DMS79 treated with DMSO at 0.1 percent for 48 hours (cell line): Measurements from ENCODE around the gene BCL6.
A peak's percentile ranks its signal among the peaks of the same experiment; 100 is the strongest.
"Not testable (repeated sequence)": the region's sequence is repeated elsewhere in the genome, so short reads cannot be mapped to it uniquely, and the experiment has no call there.

ENCODE experiments used
- DNase-seq: peaks from one replicate; lab custom pipeline; 2025; lab: John Stamatoyannopoulos, UW

BCL6 gene

GRCh38 chr3:187714404-187714979, 30.8 kb downstream of the BCL6 start:
- peak; percentile 69 for DNase-seq

DNA sequence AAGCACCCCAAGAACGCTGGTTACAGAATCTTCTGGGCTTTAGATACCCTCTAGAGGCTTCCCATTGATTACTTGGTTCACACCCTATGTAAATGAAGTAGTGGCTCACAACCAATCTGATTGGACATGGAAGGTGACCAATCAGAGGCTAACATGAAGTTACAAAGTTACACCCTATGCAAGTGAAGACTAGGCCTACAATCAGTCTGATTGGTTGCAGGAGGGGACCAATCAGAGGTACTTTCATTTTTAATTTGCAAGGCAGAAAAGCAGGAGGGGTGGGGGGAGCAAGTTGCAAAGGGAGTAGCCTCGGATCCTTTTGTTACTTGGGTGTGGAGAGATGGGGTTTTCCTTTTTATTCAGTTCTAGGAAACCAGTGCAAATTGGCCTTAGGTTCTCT, 31.8 kb downstream of the BCL6 start:
- DNase-seq = no peak

GRCh38 chr3:187709155-187709554, 36.1 kb downstream of the BCL6 start:
- DNase-seq = no peak

DNA sequence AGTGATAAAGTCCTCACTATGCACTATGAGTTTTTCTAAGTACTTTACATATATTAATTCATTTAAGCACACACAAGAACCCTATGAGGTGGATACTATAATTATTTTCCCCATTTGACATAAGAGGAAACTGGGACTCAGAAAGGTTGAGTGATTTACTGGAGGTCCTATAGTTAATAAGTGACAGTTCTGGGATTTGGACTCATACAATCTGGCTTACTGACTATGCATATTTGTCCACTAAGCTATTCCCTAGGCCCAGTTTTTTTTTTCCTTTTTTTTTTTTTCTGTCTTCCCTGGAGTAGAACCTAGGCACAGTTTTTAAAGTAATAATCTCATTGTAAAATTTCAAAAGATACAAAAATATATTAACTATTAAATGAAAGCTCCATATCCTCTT, 36.6 kb downstream of the BCL6 start:
- DNase-seq = no peak

DNA sequence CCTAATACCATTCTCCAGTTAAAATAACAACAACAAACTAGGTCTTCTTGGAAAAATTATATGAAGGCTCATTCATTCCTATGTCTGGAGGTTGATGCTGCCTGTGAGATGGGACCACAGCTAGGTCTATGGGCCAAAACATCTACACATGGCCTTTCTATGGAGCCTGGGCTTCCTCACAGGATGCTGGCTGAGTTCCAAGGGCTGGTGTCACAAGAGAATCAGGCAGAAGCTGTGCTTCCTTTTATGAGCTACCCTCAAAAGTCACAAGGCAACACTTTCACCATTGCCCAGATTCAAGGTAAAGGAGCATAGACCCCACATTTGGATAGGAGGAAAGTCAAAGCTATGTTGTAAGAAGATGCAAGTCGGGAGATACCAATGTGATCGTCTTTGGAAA, 38.3 kb downstream of the BCL6 start:
- DNase-seq = no peak

DNA sequence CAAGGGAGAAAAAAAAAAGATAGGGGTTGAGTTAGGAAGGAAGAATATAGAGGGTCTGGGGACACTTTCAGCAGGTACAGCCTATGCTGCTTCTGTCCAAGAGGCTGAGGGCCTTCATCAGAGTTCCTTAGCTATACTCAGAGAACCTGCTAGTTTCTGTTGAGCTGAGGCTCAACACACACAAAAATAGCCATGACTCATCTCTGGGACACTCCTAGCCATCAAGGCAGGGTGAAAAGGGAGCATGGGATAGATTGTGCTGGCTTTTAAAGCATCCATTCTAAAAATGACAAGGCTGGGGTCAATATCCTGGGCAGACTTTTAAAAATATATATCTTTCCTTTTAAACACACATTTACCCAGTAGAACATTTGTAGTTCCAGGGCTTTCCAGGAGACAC, 40.1 kb downstream of the BCL6 start:
- no peak for DNase-seq

DNA sequence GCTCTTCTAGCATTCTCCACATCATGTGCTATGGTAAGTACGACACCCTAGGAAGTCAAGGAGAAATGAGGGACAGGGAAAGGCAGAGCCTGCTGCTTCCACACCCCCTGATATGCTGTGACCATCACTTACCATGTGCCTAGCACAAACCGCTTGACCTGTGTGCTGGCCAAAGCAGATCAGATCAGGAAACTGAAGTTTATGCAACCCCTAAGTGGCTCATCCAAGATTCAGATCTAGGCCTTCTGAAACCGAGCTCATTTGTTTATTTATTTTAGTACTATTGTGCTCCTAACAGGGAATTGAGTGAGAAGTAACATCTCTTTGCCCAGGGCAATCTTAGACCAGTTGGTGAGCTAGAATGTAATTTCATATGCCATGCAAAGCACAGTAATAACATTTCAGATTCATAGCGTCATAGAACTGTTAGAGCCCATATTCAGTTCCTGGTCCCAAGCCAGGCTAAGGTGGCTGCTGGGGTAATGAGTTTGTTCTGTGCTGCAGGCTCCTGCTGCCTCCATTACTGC, 42.7 kb downstream of the BCL6 start, which contains the start of gene RTP2:
RTP2 (minus strand) TSS at position 51 of the 527 bp plus-strand sequence. CDS start 429 bp downstream, outside the sequence.
- DNase-seq = no peak

DNA sequence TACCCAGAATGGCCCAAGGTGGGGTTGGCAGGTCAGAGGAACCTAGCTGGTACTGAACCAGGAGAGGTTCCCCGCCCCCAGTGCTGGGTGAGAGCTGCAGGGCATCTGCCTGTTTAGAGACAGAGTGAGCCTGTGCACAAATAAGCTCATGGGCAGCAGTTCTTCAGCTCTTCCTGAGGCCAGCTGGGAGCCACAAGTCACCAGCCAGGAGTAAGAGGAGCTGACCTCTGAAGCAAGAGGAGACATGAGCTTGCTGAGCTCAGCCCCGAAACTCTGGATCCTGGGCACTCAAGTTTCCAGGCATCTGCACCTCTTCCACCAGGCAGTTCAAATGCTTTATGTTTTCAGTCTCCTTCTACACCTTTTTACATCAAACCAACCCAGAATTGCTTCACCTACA, 45.0 kb downstream of the BCL6 start:
- DNase-seq = no peak

GRCh38 chr3:187698499-187699399, 46.5 kb downstream of the BCL6 start:
- DNase-seq = no peak

GRCh38 chr3:187696021-187696420, 49.2 kb downstream of the BCL6 start:
- no peak for DNase-seq

DNA sequence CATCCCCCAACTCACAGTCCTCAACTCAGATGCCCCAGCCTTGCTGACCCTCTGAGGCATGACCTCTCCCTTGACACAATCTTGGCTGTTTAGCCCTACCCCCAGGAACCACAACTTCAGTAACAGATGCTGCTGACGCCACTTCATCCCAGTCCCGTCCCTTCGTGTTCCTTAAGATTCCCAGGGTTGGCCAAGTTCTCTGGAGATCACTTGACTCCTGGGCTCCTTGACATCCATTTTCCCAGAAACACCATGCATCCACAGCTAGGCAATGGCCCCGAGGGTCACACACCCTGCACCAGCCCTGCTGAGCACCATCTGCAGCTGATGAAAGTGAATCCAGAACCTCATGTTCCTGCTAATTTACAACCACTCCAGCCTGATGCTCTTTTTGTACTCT, 49.8 kb downstream of the BCL6 start:
- no peak for DNase-seq

- DNase-seq = no peak
Observed at GRCh38 chr3:187694801-187695200, 50.5 kb downstream of the BCL6 start.

GRCh38 chr3:187693431-187693830, 51.8 kb downstream of the BCL6 start:
- no peak for DNase-seq

- no peak for DNase-seq
Observed at GRCh38 chr3:187689984-187690383, 55.3 kb downstream of the BCL6 start.

DNA sequence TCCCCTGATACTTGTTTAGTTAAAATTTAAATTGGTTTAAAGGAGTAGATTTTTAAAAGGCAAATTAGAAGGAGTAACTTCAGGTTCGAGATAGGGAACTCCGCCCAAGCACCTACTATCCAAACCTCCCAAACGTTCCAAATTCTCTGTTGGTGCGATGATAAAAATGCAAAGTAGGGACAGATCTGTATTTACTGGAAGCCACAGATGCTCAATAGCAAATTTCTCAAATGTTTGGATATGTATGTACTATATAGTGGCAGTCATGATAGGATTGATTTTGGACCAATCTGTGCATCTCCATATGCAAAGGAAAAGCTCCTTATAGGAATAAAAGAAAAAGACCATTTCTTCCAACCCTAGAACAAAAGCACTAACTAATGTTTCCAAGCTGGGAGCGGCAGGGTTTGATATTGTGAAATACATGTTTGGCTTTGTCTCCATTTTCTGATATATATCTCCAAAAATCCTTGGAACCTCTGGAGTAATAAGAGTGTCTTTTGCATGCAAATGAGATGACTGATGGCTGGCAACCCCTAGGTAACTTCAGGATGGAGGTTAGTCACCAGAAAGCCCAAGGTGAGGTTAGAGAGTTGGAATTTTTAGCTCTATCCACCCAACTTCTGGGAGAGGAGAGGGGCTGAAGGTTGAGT, 58.5 kb downstream of the BCL6 start:
- DNase-seq = no peak

GRCh38 chr3:187685948-187686347, 59.3 kb downstream of the BCL6 start:
- no peak for DNase-seq

DNA sequence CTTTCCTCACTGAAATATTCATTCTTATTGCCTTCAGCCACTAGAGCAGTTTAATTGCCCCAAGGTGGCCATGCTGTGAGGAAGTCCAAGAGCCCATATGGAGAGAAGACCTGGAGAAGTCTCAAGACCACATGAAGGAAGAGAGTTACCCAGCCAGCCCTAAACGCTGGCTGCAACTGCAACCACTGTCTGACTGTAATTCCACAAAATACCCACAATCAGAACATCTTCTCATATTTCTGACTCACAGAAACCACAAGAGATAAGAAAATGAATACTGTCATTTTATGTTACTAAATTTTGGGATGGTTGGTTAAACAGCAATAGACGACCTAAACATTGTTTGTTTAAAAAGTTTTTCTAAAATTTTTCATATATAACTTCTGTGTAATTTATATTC, 60.4 kb downstream of the BCL6 start:
- no peak for DNase-seq

DNA sequence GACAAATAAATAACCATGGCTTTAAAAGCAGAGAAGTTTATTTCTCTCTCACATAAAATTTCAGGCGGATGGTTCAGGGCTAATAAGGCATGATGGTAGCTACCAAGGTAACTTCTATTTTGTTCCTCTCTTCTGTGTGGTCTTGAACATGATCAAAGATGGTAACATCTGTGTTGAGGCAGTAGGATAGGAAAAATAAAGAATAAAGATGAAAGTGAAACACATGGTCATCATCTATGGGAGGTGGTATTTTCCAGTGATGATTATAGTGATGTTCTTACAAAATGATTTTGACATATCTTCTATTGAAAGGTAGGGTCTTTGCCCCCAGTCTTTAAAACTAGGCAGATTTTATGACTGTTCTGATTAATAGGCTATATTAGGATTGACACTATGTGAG, 60.8 kb downstream of the BCL6 start:
- DNase-seq = no peak

DNA sequence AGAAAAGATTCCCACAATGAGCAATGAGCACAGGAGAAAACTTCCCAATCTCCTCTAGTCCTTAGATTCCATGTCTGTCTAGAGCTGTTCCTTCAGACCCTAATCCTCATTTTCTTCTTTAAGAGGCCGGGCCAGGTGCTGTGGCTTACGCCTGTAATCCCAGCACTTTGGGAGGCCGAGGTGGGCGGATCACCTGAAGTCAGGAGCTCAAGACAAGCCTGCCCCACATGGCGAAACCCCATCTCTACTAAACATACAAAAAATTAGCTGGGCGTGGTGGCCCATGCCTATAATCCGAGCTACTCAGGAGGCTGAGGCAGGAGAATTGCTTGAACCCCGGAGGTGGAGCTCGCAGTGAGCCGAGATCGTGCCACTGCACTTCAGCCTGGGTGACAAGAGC, 63.5 kb downstream of the BCL6 start:
- DNase-seq = not testable (repeated sequence)

GRCh38 chr3:187679638-187680396, 65.5 kb downstream of the BCL6 start:
- peak; percentile 42 for DNase-seq

DNA sequence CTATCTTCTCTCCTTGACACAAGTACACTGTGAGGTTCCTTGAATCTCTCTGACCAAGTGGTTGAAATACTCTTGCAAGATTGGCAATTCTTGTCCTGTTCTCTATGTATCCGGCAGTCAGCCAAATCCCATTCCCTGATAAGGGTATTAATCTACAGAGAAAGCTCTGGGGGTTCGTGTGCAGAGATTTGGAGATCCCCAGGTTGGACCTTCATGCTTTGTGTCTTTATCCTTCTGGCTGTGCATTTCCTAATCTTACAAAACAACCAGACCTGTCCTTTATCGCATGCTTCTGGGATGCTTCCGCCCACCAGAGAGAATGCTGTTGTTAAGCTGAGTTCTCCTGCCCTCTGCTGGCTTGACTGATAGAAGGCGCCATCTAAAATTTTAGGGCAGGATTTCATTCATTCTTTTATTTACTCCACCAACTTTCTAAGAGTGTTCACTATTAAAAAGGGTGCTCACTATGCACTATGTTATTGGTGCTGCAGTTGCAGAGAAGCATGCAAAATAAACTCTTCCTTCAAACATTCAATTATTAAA, 66.5 kb downstream of the BCL6 start:
- DNase-seq = peak; percentile 60

GRCh38 chr3:187677604-187678003, 67.7 kb downstream of the BCL6 start:
- DNase-seq = peak; percentile 85
